ENCODE results near the gene PPARD. TPM values are rescaled to one million over a fixed set of nuclear protein-coding genes. Genes with fewer than 3 reads are reported as not detected.

PPARD gene
- total RNA-seq, 4 donors from 2014 or later: 23.4 to 31.4 (median 26.9) TPM

DNA sequence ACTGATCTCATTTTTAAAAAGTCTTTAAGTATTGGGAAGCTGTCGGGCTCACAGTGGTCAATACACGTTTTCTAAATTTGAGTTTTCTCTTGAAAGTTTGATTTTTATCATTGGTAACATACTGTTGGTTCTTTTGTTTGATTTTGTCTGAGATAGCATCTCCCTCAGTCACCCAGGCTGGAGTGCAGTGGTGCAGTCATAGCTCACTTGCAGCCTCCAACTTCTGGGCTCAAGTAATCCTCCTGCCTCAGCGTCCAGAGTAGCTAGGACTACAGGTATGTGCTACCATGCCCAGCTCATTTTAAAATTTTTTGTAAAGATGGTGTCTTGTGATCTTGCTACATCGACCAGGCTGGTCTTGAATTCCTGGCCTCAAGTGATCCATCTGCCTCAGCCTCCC, 9.1 kb downstream of the PPARD start:
- peaks cover 65% of the 10 kb centered on the region for H3K36me3 ChIP-seq
- H3K9me3 ChIP-seq: no peaks in the 10 kb centered on the region
- no peak overlapping the region for H3K4me3 ChIP-seq
- no peaks in the 10 kb centered on the region for H3K4me1 ChIP-seq
- WGBS: 96% methylated on average over 4 of the region's 4 CpGs
- no peaks in the 10 kb centered on the region for H3K27me3 ChIP-seq
- no peak for DNase-seq (ENCODE audit: low spot score in 2 of 2)
- TF ChIP-seq EP300 (IDR thresholded peaks at IDR 0.05) (no peak), POLR2A (IDR thresholded peaks at IDR 0.05) (no peak)
- no peak overlapping the region for H3K27ac ChIP-seq

DNA sequence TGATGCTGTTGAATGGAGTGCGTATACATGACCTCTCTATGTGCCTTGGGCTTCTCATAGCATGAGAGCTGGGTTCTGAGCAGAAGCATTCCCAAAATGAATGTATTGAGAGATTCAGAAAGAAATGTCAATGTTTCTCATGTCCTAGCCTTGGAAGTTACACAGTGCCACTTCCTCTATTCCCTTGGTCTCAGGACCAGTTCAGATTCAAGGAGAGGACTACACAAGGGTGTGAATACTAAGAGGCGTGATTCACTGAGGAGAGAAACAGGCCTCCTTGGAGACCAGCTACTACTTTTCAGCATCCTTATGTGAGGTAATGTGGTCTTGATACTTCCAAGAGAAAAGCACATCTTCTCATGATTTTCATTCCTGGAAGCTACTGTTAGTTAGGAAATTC, 10.4 kb downstream of the PPARD start:
- WGBS: 98% methylated on average over 2 of the region's 2 CpGs
- DNase-seq (ENCODE audit: low spot score in 2 of 2): no peak

DNA sequence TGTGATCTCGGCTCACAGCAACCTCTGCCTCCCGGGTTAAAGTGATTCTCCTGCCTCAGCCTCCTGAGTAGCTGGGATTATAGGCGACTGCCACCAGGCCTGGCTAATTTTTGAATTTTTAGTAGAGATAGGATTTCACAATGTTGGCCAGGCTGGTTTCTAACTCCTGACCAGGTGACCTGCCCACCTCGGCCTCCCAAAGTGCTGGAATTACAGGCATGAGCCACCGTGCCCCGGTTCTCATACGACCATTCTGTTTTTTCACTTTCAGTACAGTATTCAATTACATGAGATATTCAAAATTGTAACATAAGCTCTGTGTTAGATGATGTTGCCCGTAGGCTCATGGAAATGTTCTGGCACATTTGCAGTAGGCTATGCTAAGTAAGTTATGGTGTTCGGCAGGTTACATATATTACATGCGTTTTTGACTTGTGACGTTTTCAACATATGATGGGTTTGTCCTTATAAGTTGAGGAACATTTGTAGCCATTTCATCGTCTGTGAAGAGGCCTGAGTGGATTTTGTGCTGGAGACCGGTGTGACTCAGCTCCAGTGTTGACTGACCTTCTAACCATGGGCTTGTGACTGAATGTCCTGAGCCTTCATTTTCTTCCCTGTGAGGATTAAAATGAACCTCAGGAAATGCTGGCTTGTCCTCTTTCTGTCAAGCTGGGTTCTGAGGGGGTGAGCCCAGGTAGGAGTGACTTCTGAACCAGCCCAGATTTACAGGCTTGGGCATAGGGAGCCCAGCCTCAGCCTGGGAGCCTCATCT, 12.2 kb downstream of the PPARD start:
- Histone ChIP-seq H3K4me1 (peaks cover 9% of the 10 kb centered on the region), H3K9me3 (no peaks in the 10 kb centered on the region), H3K36me3 (peaks cover 44% of the 10 kb centered on the region), H3K27ac (no peak overlapping the region), H3K27me3 (no peaks in the 10 kb centered on the region), H3K4me3 (no peak overlapping the region)
- 96% methylated on average over 13 of the region's 13 CpGs for WGBS
- TF ChIP-seq EP300 (IDR thresholded peaks at IDR 0.05) (no peak), POLR2A (IDR thresholded peaks at IDR 0.05) (no peak), POLR2AphosphoS5 (IDR thresholded peaks at IDR 0.05) (no peak)
- TF ChIP-seq, protein P1, sequence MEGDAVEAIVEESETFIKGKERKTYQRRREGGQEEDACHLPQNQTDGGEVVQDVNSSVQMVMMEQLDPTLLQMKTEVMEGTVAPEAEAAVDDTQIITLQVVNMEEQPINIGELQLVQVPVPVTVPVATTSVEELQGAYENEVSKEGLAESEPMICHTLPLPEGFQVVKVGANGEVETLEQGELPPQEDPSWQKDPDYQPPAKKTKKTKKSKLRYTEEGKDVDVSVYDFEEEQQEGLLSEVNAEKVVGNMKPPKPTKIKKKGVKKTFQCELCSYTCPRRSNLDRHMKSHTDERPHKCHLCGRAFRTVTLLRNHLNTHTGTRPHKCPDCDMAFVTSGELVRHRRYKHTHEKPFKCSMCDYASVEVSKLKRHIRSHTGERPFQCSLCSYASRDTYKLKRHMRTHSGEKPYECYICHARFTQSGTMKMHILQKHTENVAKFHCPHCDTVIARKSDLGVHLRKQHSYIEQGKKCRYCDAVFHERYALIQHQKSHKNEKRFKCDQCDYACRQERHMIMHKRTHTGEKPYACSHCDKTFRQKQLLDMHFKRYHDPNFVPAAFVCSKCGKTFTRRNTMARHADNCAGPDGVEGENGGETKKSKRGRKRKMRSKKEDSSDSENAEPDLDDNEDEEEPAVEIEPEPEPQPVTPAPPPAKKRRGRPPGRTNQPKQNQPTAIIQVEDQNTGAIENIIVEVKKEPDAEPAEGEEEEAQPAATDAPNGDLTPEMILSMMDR (IDR thresholded peaks at IDR 0.05): no peak
- DNase-seq (ENCODE audit: low spot score in 2 of 2): no peak

More for the DNA sequence above, 10.4 kb downstream of the PPARD start:
- Histone ChIP-seq H3K27ac (no peak overlapping the region), H3K9me3 (no peaks in the 10 kb centered on the region), H3K27me3 (no peaks in the 10 kb centered on the region), H3K36me3 (peaks cover 62% of the 10 kb centered on the region), H3K4me1 (no peaks in the 10 kb centered on the region), H3K4me3 (no peak overlapping the region)
- TF ChIP-seq, protein P1 (IDR thresholded peaks at IDR 0.05): no peak
- TF ChIP-seq POLR2AphosphoS5 (IDR thresholded peaks at IDR 0.05) (no peak), POLR2A (IDR thresholded peaks at IDR 0.05) (no peak), EP300 (IDR thresholded peaks at IDR 0.05) (no peak)

DNA sequence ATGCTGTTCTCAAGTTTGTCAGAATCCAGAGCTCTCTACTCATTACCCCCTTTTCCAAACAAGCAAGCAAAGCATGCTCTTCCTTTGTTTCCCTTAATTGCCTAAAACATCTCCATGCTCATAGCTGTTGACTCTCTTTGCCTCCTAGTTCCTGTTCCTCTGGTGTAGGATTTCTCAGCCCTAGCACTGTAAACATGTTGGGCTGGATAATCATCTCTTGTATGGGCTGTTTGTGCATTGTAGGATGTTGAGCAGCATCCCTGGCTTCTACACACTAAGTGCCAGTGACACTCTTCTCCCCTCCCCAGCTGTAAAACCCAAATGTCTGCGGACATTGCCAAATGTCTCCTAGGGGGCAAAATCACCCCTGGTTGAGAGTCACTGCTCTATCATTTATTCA, 14.0 kb downstream of the PPARD start:
- TF ChIP-seq EP300 (IDR thresholded peaks at IDR 0.05) (no peak), POLR2A (IDR thresholded peaks at IDR 0.05) (no peak), POLR2AphosphoS5 (IDR thresholded peaks at IDR 0.05) (no peak)
- TF ChIP-seq, protein P1 (IDR thresholded peaks at IDR 0.05): no peak
- DNase-seq (ENCODE audit: low spot score in 2 of 2): no peak
- Histone ChIP-seq H3K36me3 (peaks cover 41% of the 10 kb centered on the region), H3K27ac (no peak overlapping the region), H3K9me3 (no peaks in the 10 kb centered on the region), H3K4me1 (peaks cover 24% of the 10 kb centered on the region), H3K27me3 (no peaks in the 10 kb centered on the region), H3K4me3 (no peak overlapping the region)
- 100% methylated on average over 1 of the region's 1 CpG for WGBS

DNA sequence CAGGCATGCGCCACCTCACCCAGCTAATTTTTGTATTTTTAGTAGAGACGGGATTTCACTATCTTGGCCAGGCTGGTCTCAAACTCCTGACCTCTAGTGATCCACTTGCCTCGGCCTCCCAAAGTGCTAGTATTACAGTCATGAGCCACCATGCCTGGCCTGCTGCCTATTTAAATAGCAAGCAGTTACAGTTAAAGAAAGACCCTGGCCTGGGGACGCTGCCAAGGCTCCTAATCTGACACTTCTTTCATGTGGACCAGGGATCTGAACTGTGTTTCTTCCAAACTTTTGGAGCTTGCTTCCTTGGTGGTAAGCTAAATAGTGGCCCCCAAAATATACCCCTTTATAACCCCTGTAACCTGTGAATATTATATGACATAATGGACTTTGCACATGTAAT, 15.3 kb downstream of the PPARD start:
- no peaks in the 10 kb centered on the region for H3K9me3 ChIP-seq
- DNase-seq (ENCODE audit: low spot score in 2 of 2): no peak
- peaks cover 31% of the 10 kb centered on the region for H3K36me3 ChIP-seq
- TF ChIP-seq, protein P1 (IDR thresholded peaks at IDR 0.05): no peak
- no peak for TF ChIP-seq POLR2AphosphoS5 (IDR thresholded peaks at IDR 0.05)
- TF ChIP-seq POLR2A (IDR thresholded peaks at IDR 0.05): no peak
- TF ChIP-seq EP300 (IDR thresholded peaks at IDR 0.05): no peak
- no peaks in the 10 kb centered on the region for H3K27me3 ChIP-seq
- H3K4me1 ChIP-seq: peaks cover 24% of the 10 kb centered on the region
- no peak overlapping the region for H3K4me3 ChIP-seq
- H3K27ac ChIP-seq: no peak overlapping the region
- WGBS: 89% methylated on average over 4 of the region's 4 CpGs

Measured in suprapubic skin (tissue), 4 donors.